A673 (cell line): ENCODE measurements around the gene FGF21.

Experiments used
- CTCF ChIP-seq: fragments of 300-800, 200-600 bp; sonication (generic); conservative IDR thresholded peaks from 2 replicates; pipeline ENCODE4 v1.5.1; 2017; ENCODE audit warnings: low read depth, mild to moderate bottlenecking, antibody characterized with exemption, low read length, moderate library complexity, mixed read lengths
- EZH2 ChIP-seq: fragments of 200-600 bp; sonication (generic); IDR thresholded peaks from 2 replicates; pipeline ENCODE4 v1.6.1; 2017; ENCODE audit warnings: borderline replicate concordance, low read depth, mild to moderate bottlenecking, mixed read lengths, antibody characterized with exemption, low read length; ENCODE audit not compliant: poor library complexity, severe bottlenecking

DNA sequence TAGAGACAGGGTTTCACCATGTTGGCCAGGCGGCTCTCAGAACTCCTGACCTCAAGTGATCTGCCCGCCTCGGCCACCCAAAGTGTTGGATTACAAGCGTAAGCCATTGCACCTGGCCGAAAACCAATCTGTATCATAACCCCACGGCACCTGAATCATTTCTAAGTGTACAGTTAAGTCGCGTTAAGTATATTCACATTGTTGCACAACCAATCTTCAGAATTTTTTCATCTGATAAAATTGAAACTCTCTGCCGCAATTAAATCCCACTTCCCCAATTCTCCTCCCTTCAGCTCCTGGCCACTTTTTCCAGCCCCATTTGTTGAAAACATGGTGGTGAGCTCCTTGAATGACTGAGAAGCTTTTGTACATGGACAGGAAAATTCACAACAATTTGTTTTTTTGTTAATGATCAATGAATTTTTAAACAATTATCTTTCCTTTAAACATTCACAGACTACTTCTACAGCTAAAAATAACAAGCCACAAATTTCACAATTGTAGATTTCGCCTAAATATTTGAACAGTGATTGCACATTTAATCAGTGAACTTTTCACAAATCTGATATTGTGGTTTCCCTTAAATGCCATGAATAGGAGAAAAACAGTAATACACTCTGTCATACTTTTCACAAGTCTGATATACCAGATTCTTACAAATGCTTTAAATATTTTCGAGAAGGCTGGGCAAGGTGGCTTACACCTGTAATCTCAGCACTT, 13.8 kb downstream of the FGF21 start:
- TF ChIP-seq CTCF: no peak
- no peak for TF ChIP-seq EZH2
